Measurements from ENCODE around the gene OR10H3. TPM values are rescaled to one million over a fixed set of nuclear protein-coding genes. Genes with fewer than 3 reads are reported as not detected.
A peak's percentile ranks its signal among the peaks of the same experiment; 100 is the strongest.

Gene OR10H3
- total and polyA plus RNA-seq, 8 donors = not detected

DNA sequence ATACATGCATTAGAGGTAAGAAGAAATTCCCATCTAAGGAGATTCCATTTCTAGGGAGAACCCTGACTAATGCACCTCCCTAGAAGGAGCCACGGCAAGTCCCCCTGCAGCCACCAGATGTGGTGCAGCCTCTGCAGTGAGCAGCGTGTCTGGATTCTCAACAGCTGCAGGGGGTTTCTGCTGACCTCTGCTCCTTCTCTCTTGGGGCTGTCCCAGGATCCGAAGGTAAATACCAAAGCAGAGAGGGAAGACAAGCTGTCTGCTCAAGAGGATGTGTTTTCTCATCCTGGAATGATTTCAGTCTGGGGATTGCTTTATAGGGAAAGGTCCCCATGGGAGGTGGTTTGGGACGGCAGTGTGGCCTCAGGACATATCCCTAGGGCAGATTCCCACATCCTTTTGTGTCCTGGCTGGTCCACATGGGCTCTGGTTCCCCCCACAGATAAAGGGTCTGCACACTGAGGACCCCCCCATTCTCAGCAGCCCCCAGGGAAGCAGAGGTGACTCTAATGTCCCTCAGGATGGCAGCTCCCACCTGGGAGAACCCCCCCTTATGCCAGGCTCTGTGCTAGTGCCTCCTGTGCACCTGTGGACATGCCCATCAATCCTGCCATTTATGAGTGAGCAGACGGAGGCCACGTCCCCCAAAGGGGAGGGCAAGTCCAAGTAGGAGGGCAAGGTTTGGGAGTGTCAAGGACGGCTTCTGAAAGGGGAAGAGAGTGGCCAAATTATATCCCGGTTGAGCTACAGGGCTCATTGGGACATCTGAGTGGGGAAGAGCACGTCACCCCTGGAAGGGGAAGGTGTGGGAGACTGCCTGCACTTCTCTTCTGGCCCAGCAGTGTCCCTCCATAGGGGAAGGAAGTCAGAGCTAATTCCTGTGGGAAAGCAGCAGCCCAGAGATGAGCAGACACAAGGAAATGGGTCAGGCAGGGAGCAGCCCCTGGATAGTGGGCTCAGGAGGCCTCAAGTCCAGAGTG lies 39.5 kb downstream of the OR10H3 start:
- Histone ChIP-seq H3K36me3 (no peaks in the 10 kb centered on the region), H3K9me3 (no peaks in the 10 kb centered on the region), H3K4me3 (no peak overlapping the region), H3K4me1 (no peaks in the 10 kb centered on the region), H3K27me3 (peaks cover 0 to 7% of the 10 kb centered on the region in 2 donors), H3K27ac (no peak overlapping the region)
- TF ChIP-seq, protein P1, sequence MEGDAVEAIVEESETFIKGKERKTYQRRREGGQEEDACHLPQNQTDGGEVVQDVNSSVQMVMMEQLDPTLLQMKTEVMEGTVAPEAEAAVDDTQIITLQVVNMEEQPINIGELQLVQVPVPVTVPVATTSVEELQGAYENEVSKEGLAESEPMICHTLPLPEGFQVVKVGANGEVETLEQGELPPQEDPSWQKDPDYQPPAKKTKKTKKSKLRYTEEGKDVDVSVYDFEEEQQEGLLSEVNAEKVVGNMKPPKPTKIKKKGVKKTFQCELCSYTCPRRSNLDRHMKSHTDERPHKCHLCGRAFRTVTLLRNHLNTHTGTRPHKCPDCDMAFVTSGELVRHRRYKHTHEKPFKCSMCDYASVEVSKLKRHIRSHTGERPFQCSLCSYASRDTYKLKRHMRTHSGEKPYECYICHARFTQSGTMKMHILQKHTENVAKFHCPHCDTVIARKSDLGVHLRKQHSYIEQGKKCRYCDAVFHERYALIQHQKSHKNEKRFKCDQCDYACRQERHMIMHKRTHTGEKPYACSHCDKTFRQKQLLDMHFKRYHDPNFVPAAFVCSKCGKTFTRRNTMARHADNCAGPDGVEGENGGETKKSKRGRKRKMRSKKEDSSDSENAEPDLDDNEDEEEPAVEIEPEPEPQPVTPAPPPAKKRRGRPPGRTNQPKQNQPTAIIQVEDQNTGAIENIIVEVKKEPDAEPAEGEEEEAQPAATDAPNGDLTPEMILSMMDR (IDR thresholded peaks at IDR 0.05) = no peak
- intact Hi-C loops (cut with DNase I) = no loop called here
- DNase-seq (no peak), ATAC-seq (no peak)

DNA sequence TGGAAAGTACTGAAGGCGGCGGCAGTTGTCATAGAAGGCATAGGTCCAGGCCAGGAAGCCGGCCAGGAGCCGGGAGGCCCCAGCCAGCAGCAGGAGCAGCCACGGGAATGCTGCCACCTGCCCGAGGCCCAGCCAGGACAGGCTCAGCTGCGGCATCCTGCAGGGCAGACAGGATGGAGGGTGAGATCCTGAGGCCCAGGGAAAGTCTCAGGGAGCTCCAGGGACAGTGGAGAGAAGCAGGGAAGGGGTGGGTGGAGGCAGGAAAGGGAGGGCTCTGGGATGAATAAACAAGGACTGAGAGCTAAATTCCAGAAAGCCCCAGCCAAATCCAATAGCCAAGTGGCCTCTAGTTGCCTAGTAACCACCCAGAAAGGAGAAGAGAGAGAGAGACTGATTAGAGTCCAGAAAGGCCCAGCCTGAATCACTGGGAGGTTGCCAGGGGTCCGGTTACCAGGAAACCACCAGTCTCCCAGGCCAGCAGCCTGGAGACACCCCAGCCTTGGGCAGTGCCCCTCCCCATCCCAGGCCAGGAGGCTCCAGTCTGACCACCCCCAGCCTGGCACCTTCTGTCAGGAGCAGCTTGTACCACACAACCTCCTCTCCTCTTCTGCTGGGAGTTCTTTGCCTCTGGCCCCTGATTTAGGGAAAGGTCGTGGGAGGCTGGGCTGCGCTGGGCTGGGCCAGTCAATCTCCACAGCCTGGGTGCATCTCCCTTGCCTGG lies 42.1 kb downstream of the OR10H3 start:
- no peaks in the 10 kb centered on the region for H3K36me3 ChIP-seq
- H3K4me1 ChIP-seq = no peaks in the 10 kb centered on the region
- H3K4me3 ChIP-seq = no peak overlapping the region
- peak; percentile 48 to 70 (median 64) for DNase-seq
- intact Hi-C loops (cut with DNase I) = no loop called here
- H3K9me3 ChIP-seq = no peaks in the 10 kb centered on the region
- peak overlapping the region in 1 of 2 donors; percentile 47 for H3K27ac ChIP-seq
- ATAC-seq = peak; percentile 87
- TF ChIP-seq, protein P1 (IDR thresholded peaks at IDR 0.05) = no peak
- H3K27me3 ChIP-seq = peaks cover 0 to 7% of the 10 kb centered on the region in 2 donors

DNA sequence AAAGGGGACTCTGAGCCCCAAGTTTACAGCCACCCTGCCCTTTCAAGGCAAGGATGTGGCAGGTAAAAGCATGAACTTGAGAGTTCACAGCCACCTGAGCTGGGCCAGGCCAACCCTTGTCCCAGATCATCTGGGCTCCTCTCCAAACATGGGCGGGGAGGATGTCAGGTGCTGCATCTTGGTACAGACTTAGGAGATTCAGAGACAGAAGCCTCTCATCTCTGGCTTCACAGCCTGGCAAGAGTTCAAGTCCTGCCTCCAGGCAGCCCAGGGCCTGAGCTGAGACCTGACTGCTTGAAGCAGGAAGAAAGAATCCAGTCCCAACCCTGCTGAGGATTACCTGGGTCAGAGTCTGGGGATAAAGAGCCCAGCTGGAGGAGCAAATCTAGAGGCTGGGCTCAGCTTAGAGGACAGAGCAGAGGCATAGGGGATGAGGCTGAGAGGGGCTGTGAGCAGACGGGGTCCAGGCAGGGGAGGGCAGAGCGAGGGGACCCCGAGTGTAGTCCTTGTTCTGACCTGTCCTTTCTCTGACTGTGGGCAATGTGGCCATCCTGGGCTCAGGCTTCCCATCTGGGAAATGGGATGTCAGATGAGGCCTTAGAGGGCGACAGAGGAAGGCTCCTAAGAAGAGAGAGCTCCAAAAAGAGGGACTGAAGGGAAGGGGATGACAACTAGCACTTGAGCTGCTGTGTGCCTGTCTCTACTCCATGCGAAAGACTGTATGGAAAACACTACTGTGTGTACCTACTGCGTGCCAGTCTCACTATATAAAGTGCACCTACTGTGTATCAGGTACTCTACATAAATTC lies 43.0 kb downstream of the OR10H3 start:
- TF ChIP-seq, protein P1 (IDR thresholded peaks at IDR 0.05) = no peak
- ATAC-seq (no peak), DNase-seq (no peak)
- H3K4me1 ChIP-seq = no peaks in the 10 kb centered on the region
- no peak overlapping the region for H3K4me3 ChIP-seq
- intact Hi-C loops (cut with DNase I) = no loop called here
- H3K9me3 ChIP-seq = no peaks in the 10 kb centered on the region
- H3K27ac ChIP-seq = peak overlapping the region in 1 of 2 donors; percentile 47
- H3K36me3 ChIP-seq = no peaks in the 10 kb centered on the region
- H3K27me3 ChIP-seq = peaks cover 0 to 3% of the 10 kb centered on the region in 2 donors

DNA sequence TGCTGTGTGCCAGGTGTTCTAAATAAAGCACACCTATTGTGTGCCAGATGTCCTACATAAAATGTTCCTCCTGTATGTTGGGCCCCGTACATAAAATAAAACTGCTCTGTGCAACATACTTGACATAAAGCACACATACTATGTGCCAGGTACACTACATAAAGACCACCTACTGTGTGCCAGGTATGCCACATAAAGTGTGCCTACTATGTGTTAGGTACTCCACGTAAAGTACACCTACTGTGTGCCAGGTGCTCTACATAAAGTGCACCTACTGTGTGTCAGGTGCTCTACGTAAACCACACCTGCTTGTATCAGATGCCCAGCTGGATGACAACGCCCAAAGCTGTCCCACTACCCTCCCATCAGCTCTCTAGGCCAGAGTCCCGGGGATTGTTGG lies 43.9 kb downstream of the OR10H3 start:
- Histone ChIP-seq H3K27ac (no peak overlapping the region), H3K4me1 (no peaks in the 10 kb centered on the region), H3K27me3 (no peaks in the 10 kb centered on the region), H3K36me3 (no peaks in the 10 kb centered on the region), H3K9me3 (no peaks in the 10 kb centered on the region), H3K4me3 (no peak overlapping the region)
- TF ChIP-seq, protein P1 (IDR thresholded peaks at IDR 0.05) = no peak
- intact Hi-C loops (cut with DNase I) = no loop called here
- DNase-seq (no peak), ATAC-seq (no peak)

Measured in left lung (tissue), 10 donors.